SH-SY5Y (cell line): ENCODE results near the gene USP46.

ENCODE experiments used
- GATA2 ChIP-seq: IDR thresholded peaks from 2 replicates; pipeline ENCODE4 v1.6.1; 2011; ENCODE audit warnings: mild to moderate bottlenecking, low read depth, low read length
- GATA3 ChIP-seq: IDR thresholded peaks from 2 replicates; pipeline ENCODE4 v1.6.1; 2011; ENCODE audit warnings: low read depth, mild to moderate bottlenecking, low read length, moderate library complexity

DNA sequence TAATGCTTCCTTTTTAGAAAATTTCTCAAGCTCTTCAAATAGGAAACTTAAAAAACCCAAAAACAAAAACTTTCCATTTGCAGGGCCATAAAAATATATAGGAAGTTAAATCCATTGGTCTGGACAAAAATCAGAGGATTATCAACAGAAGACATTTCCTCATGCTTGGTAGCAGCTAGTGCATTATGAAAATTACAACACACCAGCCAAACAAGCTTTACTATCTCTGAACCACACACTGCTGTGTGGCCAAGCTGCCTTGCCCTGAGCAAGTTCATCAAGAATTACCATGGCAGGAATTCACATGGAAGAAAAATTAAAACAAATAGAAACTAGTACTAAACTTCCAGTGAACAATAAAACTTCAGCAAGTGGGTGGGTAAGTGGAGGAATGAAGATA, 3.6 kb downstream of the USP46 start:
- TF ChIP-seq GATA2, result no peak
- no peak for TF ChIP-seq GATA3
